HG03060 (cell line): Measurements from ENCODE around the gene ZNF410.
"Not testable (repeated sequence)": the region's sequence is repeated elsewhere in the genome, so short reads cannot be mapped to it uniquely, and the experiment has no call there.

ENCODE experiments used
- ATAC-seq: cut with Tn5 transposase; IDR thresholded peaks from one replicate; pipeline ENCODE4 v1.9.1; 2021; ENCODE audit warnings: low read depth, moderate number of reproducible peaks; ENCODE audit not compliant: unreplicated experiment

Gene ZNF410, protein sequence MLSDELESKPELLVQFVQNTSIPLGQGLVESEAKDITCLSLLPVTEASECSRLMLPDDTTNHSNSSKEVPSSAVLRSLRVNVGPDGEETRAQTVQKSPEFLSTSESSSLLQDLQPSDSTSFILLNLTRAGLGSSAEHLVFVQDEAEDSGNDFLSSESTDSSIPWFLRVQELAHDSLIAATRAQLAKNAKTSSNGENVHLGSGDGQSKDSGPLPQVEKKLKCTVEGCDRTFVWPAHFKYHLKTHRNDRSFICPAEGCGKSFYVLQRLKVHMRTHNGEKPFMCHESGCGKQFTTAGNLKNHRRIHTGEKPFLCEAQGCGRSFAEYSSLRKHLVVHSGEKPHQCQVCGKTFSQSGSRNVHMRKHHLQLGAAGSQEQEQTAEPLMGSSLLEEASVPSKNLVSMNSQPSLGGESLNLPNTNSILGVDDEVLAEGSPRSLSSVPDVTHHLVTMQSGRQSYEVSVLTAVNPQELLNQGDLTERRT

DNA sequence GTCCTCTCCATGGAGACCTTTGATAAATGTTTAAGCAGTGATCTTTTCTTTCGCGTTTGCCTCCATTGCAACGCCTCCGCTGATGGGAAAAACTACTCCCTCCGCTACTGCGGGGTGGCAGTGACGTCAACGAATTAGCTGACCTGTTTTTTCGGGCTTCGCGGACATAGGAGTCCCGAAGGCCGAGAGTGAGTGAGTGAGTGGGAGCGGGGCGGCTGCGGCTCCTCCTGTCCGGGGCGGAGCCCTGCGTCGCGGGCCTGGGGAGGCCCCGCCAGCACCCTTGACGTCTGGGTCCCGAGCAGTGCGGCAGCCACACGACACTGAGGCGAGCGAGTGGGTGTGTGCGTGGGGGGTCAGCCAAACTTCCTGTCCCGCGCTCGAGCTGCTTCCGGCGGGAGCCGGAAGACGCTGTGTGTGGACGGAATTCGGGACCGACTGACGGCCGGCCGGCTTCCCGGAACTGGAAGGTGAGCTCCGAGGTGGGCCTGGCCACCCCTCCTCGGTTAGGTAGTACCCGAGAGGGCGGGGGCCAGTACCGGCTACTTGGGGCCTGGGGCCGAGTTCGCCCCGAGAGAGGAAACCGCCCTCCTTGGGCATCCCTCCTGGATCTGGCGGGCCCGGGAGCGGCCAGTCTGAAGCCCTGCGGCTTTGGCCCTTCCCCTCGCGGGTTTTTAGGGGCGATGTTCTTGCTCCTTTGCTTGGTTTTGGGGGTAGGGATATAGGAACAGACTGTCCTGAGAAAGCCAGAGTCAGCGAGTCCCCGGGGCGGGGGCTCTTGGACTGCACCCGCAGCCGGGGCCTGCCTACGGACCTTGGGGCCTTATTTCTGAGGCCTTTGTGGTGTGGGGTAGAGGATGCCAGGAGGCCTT, at the start of gene ZNF410:
Gene ZNF410, plus strand, starts transcription at position 411 of the 869 bp plus-strand sequence. CDS start 5,317 bp downstream, outside the sequence.
- peak; percentile 64 for ATAC-seq

DNA sequence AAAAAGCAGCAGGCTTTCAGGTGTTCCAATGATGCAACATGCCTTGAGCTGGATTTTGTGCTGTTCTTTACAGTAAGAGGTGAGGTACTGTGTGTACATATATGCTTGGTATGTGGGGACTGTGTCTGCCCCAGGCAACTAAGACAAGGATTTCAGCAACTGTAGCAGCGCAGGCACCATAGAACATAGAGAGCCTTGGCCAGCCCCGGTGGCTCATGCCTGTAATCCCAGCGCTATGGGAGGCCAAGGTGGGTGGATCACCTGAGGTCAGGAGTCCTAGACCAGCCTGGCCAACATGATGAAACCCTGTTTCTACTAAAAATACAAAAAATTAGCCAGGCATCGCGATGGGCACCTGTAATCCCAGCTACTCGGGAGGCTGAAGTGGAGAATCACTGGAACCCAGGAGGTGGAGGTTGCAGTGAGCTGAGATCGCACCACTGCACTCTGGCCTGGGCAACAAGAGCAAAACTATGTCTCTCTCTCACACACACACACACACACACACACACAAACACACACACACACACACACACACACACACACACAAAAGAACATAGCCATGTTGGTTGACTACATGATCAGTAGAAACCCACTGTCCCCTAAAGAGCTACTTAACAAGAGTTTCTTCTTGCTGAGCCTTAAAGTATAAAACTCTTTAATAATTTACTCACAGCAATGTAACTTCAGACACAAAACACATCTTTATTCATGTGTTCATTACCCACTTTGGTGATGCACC, 48.2 kb upstream of the ZNF410 start:
- not testable (repeated sequence) for ATAC-seq

DNA sequence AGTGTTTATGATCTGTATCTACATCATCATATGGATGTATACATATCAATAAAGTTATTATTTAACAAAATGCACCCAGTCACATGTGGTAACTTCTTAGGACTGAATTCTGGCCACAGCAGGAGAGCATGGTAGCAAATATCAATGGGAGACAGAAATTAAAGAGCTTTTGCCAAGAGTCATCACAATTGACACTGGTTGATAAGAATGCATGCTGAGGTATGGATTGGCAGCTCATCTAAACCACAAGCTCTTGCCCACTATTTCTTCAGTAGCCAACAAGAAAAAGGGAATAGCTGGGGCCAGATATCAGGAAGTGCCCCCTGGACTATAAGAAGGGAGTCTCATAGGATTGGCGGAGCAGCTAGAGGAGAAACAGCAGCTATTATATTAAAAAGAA, 44.5 kb upstream of the ZNF410 start:
- no peak for ATAC-seq

DNA sequence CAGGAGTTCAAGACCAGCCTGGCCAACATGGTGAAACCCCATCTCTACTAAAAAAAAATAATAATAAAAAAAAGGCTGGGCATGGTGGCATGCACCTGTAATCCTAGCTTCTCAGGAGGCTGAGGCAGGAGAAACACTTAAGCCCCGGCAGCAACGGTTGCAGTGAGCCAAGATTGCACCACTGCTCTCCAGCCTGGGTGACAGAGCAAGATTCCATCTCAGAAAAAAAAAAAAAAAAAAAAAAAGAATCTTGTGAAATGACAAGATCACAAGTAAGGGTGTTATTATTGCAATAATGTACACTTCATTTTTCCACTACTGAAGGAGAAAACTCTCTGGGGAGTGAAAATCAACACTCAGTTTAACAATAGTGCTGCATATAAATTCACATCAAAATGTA, 43.8 kb upstream of the ZNF410 start:
- no peak for ATAC-seq

DNA sequence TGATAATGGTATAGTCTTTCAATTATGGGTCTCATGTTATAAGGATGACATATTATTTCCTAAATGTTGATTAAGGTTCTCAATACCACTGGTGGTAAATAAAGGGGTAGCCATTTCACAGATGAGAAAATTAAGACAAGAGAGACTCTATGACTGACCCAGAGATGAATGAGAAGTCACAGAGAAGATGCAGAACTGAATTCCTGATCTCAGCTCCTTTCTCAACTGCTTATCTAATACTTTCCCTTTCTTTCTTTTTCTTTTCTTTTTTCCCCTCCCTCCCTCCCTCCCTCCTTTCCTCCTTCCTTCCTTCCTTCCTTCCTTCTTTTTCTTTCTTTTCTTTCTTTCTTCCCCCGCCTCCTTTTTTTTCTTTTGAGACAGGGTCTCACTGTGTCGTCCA, 43.4 kb upstream of the ZNF410 start:
- ATAC-seq, result no peak

DNA sequence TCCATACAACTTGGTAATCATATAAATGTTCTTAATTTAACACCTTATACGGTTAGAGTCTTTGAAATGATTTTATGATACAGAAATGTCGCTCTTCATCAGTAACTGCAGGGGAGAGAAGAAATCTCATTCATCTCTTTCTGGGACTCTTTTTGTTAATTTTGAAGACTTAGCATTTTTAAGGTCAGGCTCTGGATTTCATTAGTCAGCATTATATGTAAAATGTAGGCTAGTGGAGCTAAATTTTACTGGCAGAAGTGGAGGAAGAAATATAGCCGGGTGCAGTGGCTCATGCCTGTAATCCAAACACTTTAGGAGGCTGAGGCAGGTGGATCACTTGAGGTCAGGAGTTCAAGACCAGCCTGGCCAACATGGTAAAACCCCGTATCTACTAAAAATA, 39.7 kb upstream of the ZNF410 start:
- ATAC-seq, result no peak

DNA sequence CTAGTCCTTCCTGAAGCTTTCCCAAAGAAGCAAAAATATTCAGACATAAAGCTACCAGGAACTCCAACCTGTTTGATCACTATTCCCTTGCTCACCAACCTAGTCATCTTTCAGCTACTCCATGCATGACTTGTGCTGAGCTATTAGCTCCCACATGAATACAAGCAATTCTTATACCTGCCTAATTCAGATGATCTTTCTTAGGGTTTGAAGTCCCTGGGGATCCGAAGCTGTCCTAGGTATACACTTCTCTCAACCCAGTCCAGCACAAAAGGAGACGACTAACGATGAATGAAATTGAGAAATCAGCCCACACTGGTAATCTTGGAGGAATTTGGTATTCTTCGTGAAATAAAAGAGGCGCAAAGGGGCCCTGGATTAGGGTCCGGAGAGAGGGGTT, 35.7 kb upstream of the ZNF410 start:
- no peak for ATAC-seq

DNA sequence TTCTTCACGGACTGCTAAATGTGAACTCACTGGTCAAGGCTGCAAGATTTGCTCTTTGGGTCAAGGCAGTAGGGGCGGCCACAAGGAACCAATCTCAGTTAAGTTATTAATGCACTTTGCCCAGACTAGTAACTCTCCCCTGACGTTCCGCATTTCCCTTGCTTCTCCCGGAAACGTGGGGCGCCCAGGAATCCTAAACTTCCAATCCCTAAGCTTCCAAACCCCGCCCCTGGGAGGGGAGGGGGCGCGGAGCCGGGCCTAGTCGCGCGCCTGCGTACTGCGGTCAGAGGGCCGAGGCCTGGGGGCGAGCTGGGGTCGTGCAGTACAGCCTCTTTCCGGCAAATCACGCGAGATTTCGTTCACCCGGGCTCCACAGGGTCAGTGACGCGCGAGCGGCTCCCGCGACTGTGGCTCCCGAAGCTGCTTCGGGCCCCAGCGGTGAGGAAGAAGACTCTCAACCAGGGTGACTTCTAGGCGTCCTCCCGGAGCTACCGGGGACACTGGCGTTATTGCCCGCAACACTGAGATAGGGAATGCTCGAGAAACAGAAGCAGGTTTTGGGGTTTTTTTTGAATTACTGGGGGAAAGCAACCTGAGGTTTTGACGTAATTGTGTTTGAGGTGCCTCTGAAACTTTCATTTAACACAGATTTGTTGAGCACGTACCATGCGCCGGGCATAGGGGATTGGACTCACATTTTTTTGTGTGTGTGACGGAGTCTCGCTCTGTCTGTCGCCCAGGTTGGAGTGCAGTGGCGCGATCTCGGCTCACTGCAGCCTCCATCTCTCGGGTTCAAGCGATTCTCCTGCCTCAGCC, 34.9 kb upstream of the ZNF410 start, which contains the start of gene PTGR2:
Gene PTGR2, plus strand, starts transcription at position 265 of the 816 bp plus-strand sequence. CDS start 7,032 bp downstream, outside the sequence.
- ATAC-seq, result peak; percentile 43

DNA sequence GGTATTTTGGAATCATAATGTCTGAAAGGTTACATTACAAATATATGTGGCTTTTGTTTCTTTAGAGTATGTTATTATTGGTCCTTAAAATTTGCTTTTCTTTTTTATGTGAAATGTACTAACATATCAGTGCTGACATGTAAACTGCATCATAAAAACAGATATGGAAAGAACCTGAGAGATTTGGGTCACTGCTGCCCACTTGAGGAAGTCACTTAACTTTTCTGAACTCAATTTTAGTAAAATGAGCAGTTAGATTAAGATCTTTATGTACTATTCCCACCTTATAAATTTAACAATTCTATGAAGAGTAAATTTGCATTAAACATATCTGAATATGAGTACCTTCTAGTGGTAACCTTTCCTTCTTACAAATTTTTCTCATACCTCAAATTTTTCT, 27.5 kb upstream of the ZNF410 start:
- ATAC-seq, result no peak

DNA sequence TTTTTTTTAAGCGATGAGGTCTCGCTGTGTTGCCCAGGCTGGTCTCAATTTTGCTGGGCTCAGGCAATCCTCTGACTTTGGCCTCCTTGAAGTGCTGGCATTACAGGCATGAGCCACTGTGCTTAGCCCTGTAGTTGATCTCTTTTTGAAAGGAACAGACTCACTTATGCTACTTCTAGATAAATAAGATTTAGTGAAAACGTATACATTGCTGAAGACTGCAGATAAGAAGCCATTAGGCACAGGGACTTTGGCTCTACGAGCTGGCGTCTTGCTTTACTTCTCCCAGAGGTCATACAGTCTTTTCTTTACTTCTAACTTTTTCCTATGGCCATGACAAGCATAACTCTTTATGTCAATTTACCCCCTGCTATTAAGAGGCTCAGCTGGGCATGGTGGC, 25.6 kb upstream of the ZNF410 start:
- no peak for ATAC-seq

DNA sequence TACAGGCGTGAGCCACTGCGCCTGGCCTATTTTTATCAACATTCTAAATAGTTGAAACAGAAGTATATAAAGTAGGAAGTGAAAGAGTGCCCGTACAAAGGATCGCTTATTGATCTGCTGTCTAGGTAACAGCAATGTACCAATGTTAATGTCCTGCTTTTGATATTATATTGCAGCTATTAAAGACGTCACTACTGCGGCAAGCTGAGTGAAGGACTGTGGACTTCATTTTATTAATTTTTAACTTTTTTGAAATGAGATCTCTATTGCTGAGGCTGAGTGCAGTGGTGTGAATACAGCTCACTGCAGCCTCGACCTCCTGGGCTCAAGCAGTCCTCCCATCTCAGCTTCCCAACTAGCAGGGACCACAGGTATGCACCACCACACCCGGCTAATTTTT, 24.2 kb upstream of the ZNF410 start:
- ATAC-seq, result no peak

DNA sequence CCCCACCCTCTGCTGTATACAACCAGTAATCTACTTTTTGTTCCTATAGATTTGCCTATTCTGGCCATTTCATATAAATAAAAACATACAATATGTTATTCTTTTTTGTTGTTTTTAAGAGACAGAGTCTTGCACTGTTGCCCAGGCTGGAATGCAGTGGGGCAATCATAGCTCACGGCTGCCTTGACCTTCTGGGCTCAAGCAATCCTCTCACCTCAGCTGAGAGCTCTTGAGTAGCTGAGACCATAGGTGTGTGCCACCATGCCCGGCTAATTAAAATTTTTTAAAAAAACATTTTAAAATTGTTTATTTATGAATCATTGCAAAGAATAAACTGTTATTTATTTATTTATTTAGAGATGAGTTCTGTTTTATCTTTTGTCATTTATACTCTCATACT, 23.4 kb upstream of the ZNF410 start:
- ATAC-seq, result no peak

DNA sequence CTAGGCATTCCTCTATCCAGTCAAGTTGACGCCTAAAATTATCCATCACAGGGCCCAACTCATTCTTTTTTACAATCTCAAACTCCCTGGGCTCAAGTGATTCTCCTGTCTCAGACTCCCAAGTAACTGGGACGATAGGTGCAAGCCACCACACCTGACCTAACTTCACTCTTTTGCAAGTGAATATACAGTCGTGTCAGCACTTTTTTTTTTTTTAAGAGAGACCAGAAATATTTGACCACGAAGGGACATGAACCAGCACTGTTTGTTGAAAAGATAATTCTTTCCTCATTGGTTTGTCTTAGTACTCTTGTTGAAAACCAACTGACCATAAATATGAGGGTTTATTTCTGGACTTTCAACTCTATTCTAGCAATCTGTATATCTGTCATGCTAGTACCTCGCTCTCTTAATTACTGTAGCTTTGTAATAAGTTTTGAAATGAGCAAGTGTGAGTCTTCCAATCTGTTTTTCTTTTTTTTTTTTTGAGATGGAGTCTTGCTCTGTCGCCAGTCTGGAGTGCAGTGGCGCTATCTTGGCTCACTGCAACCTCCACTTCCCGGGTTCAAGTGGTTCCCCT, 21.0 kb upstream of the ZNF410 start:
- ATAC-seq, result no peak

DNA sequence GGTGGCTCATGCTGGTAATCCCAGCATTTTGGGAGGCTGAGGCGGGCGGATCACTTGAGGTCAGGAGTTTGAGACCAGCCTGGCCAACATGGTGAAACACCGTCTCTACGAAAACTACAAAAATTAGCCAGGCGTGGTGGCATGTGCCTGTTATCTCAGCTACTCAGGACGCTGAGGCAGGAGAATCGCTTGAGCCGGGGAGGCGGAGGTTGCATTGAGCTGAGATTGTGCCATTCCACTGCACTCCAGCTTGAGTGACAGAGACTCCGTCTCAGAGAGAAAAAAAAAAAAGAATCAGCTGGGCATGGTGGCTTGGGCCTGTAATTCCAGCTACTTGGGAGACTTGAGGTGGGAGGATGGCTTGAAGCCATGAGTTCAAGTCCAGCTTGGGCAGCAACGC, 16.9 kb upstream of the ZNF410 start:
- not testable (repeated sequence) for ATAC-seq

DNA sequence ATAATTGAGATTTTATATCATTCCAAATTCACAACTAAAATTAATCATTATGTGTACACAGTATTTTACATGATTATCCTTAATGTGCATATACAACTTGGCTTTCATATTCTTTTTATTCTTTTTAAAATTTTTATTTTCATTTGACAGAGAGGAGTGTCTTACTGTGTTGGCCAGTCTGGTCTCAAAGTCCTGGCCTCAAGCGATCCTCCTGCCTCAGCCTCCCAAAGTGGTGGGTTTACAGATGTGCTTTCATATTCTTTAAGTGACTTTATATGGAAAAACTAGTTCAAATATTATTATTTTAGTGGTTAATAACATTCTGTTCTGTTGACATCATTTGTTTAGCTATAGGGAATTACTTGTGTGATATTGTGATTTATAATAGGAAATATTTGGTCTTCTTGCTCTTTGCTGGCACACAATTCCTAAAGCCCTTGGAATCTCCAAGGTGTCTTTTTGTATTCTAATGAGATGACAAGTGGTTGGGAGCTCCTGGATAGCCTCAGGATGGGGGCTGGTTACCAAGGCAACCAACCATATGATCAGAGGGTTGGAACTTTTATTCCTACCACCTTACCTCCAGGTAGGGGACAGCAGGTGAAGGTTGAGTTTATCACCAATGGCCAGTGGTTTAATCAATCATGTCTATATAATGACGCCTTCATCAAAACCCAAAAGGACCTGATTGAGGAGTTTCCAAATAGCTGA, 16.0 kb upstream of the ZNF410 start:
- ATAC-seq, result no peak

DNA sequence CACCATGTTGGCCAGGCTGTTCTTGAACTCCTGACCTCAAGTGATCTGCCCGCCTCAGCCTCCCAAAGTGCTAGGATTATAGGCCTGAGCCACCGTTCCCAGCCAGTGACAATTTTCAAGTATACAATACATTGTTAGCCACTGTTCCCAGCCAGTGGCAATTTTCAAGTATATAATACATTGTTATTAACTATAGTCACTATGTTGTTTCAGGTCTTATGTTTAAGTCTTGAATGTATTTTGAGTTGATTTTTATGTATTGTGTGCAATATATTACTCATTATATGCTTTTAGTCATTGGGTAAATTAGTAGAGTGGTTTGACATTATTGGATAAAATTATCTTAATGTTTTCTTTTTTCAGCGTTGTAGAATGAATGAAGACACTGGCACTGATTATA, 13.0 kb upstream of the ZNF410 start:
- ATAC-seq, result no peak

DNA sequence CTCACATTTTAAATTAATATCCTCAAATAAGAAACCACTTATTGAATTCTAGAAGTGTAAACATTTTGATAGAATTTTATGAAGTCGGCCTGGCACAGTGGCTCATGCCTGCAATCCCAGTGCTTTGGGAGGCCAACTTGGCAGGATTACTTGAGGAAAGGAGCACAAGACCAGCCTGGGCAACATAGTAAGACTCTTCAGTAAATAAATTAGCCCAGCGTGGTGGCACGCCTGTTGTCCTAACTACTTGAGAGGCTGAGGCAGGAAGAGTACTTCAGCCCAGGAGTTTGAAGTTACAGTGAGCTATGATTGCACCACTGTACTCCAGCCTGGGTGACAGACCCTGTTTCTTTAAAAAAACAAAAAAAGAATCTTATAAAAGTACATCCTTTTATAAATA, 8.9 kb upstream of the ZNF410 start:
- no peak for ATAC-seq

DNA sequence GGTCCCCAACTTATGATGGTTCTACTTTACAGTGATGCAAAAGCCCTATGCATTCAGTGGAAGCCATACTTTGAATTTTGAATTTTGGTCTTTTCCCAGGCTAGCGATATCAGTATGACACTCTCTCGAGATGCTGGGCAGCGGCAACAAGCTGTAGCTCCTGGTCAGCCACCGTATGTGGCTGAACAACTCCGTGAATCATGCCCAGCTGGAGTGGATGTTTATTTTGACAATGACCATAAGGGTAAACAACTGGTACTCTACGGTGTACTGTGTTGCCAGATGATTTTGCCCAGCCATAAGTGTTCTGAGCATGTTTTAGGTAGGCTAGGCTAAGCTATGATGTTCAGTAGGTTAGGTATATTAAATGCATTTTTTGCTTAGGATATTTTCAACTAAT, 8.2 kb upstream of the ZNF410 start:
- ATAC-seq, result no peak

DNA sequence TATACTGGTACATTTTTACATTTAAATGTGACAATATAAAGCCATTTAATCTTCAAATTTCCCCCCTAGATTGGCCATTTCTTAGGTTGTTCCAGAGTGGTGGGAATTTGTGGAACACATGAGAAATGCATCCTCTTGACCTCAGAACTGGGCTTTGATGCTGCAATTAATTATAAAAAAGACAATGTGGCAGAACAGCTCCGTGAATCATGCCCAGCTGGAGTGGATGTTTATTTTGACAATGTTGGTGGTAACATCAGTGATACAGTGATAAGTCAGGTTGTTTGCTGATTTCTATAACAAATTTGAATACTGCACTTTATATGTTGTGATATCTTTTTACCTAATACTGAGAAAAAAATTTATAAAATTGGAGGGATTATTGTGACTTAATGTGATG, 7.6 kb upstream of the ZNF410 start:
- ATAC-seq, result no peak
